Naive B cell (primary cell): ENCODE results near the gene FIZ1. TPM values are rescaled to one million over a fixed set of nuclear protein-coding genes. Genes with fewer than 3 reads are reported as not detected.

Experiments
- ATAC-seq, 2 donors: fragments of 150-1000 bp; cut with Tn5 transposase; 2 replicates each; pipeline ENCODE4 v1.10.0; 2021; ENCODE audit warnings: low read depth in 2 of 2, mild to moderate bottlenecking in 2 of 2, moderate library complexity in 2 of 2
- DNase-seq: peaks from one replicate; pipeline ENCODE4 v3.0.0; 2022
- H3K27ac Mint-ChIP-seq, 6 donors: one replicate each; pipeline ENCODE4 v1.8.0; 2020 to 2022; ENCODE audit warnings: mild to moderate bottlenecking in 6 of 6, mixed read lengths in 6 of 6, moderate library complexity in 5 of 6, inconsistent platforms in 2 of 6
- H3K27me3 Mint-ChIP-seq, 3 donors: one replicate each; pipeline ENCODE4 v1.8.0; 2021 to 2022; ENCODE audit warnings: mixed read lengths in 3 of 3, mild to moderate bottlenecking in 1 of 3
- H3K36me3 Mint-ChIP-seq, 2 donors: one replicate each; pipeline ENCODE4 v1.8.0; 2020 to 2022; ENCODE audit warnings: mixed read lengths in 2 of 2, inconsistent platforms in 1 of 2, mild to moderate bottlenecking in 1 of 2
- H3K4me1 Mint-ChIP-seq, 3 donors: one replicate each; pipeline ENCODE4 v1.8.0; 2020 to 2022; ENCODE audit warnings: mixed read lengths in 3 of 3, inconsistent platforms in 1 of 3, mild to moderate bottlenecking in 1 of 3, moderate library complexity in 1 of 3
- H3K4me3 Mint-ChIP-seq, 8 donors: one replicate each; pipeline ENCODE4 v1.8.0; 2020 to 2022; ENCODE audit warnings: mild to moderate bottlenecking in 8 of 8, mixed read lengths in 8 of 8, moderate library complexity in 8 of 8, inconsistent platforms in 2 of 8
- H3K9me3 Mint-ChIP-seq, 7 donors: one replicate each; pipeline ENCODE4 v1.8.0; 2020 to 2022; ENCODE audit warnings: mixed read lengths in 7 of 7, mild to moderate bottlenecking in 5 of 7, inconsistent platforms in 2 of 7, moderate library complexity in 1 of 7
- polyA plus RNA-seq, 6 donors: library from polyadenylated mRNA; unstranded; fragments of 300-500 nt; fragmentation: Illumina TruSeq; gene quantifications; one replicate each; pipeline ENCODE4 v1.2.3, GENCODE V29; 2021; ENCODE audit warnings: low read depth in 6 of 6

The FIZ1 gene
- polyA plus RNA-seq, 6 donors from 2014 or later, result 2.3 to 5.2 (median 3.2) TPM

DNA sequence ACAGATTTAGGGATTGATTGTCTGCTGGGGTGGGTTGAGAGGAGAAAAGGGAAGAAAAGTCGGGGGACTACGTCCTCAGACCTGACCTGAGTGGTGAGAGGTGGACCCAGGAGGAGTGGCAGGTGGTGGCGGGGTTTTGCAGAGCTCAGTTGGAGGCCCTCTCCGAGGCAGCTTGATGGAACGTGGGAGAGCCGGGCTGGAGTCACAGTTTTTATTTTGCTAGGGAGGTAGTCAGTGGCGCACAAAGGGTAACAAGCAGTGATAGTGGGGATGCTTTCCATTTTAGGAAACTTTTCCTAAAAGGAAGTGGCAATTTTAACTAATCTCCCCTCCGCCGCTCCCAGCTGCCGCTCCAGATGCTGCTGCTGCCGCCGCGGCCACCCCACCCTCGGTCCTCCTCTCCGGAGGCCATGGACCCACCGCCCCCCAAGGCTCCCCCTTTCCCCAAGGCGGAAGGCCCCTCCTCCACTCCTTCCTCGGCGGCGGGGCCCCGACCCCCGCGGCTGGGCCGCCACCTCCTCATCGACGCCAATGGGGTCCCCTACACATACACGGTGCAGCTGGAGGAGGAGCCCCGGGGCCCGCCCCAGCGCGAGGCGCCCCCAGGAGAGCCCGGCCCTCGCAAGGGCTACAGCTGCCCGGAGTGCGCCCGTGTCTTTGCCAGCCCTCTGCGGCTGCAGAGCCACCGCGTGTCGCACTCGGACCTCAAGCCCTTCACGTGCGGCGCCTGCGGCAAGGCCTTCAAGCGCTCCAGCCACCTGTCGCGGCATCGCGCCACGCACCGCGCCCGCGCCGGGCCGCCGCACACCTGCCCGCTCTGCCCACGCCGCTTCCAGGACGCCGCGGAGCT, 43.1 kb upstream of the FIZ1 start:
- H3K9me3 Mint-ChIP-seq, result peaks cover 0 to 3% (median 0%) of the 10 kb centered on the region in 7 donors
- H3K27ac Mint-ChIP-seq, result peak overlapping the region; percentile 91 to 99 (median 96)
- H3K36me3 Mint-ChIP-seq, result peaks cover 0 to 7% of the 10 kb centered on the region in 2 donors
- H3K4me1 Mint-ChIP-seq, result peaks cover 44 to 72% (median 65%) of the 10 kb centered on the region in 3 donors
- ATAC-seq (peak in 1 of 2 donors; percentile 11), DNase-seq (peak; percentile 46)
- peak overlapping the region; percentile 91 to 99 (median 97) for H3K4me3 Mint-ChIP-seq
- H3K27me3 Mint-ChIP-seq, result no peaks in the 10 kb centered on the region

DNA sequence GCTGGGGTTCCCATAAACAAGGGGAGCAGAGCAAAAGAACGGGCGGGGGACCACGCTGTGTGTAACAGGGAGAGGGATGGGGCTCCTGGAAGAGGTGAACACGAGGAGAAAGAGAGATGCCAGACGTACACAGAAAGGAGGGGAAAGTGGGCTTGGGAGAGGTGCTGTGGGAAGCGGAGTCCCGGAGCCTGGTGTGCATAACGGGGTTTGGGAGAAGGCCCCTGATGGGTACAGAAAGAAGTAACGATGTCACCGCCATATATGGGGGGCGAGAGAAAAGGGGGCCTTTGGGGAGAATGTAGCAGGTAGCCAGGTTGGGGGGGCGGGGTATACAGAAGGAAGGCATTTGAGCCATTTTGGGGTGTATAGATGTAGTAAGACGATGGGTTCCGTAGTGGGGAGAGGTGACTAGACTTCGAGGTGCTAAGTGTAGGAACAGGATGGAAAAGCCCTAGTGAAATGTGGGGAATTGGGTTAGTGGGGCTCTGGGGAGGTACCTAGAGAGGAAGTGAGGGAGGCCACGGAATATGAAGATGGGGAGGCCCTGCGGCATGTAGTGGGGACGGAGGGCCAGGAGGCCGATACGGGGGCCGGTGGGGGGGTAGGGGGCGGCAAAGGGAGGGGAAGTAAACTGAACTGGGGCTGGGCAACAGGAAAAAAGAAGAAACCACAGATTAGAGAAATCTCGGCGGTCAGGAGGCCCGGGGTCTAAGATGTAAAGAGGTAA, 42.3 kb upstream of the FIZ1 start:
- H3K4me3 Mint-ChIP-seq, result peak overlapping the region; percentile 91 to 99 (median 94)
- DNase-seq, result peak; percentile 36

DNA sequence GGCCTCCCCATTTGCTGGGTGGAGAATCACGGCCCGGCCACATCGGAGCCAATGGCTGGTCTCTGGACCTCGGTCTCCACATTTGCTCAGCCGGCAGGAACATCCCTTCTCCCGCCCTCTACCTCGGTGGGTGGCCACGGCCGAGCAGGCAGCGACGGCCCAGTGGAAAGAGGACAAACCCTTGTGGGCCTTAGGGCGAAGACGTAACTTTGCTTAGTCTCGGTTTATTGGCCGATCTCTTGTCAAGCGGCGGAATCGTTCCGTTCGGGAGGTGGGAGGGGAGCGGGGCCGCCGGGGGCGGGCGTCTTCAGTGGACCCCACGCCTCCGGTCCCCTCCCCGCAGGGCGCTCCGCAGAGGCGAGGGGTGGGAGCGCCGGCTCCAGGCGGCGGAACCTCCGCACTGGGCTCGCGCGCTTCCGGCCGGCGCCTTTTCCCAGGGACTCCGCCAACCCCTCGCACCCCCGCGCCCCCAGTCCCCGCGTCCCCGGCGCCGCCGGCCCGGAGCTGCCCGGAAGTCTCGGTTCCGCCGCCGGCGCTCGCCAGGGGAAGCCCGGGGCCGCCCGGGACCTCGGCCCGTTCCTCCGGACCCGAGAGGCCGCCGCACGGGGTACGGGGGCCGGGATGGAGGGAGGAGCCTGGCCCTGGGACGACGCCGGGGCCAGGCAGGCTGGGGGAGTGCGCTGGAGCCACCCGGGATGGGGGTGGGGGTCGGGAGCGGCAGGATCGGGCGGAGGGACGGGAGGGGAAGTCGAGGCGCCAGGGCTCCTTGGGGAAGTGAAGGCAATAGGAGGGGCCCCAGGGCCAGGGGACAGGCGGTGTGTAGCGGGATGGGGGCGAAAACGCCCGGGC, 41.5 kb upstream of the FIZ1 start, which contains the start of gene ZNF580:
ZNF580 (plus strand) TSS at position 426 of the 849 bp plus-strand sequence. CDS start 1,507 bp downstream, outside the sequence.
- H3K36me3 Mint-ChIP-seq, result peaks cover 0 to 7% of the 10 kb centered on the region in 2 donors
- H3K27ac Mint-ChIP-seq, result peak within 1 kb of the TSS; percentile 66 to 95 (median 89)
- peak within 1 kb of the TSS; percentile 91 to 99 (median 94) for H3K4me3 Mint-ChIP-seq
- no peaks in the 10 kb centered on the region for H3K27me3 Mint-ChIP-seq
- peak; percentile 4 to 6 for ATAC-seq
- DNase-seq, result peak; percentile 38
- peaks cover 56 to 77% (median 74%) of the 10 kb centered on the region in 3 donors for H3K4me1 Mint-ChIP-seq
- H3K9me3 Mint-ChIP-seq, result peaks cover 0 to 3% (median 0%) of the 10 kb centered on the region in 7 donors

More for the DNA sequence above, 42.3 kb upstream of the FIZ1 start:
- peak in 1 of 2 donors; percentile 2 for ATAC-seq
- H3K4me1 Mint-ChIP-seq, result peaks cover 48 to 72% (median 66%) of the 10 kb centered on the region in 3 donors
- H3K27me3 Mint-ChIP-seq, result no peaks in the 10 kb centered on the region
- peaks cover 0 to 3% (median 0%) of the 10 kb centered on the region in 7 donors for H3K9me3 Mint-ChIP-seq
- H3K27ac Mint-ChIP-seq, result peak overlapping the region; percentile 53 to 95 (median 90)
- peaks cover 0 to 7% of the 10 kb centered on the region in 2 donors for H3K36me3 Mint-ChIP-seq

DNA sequence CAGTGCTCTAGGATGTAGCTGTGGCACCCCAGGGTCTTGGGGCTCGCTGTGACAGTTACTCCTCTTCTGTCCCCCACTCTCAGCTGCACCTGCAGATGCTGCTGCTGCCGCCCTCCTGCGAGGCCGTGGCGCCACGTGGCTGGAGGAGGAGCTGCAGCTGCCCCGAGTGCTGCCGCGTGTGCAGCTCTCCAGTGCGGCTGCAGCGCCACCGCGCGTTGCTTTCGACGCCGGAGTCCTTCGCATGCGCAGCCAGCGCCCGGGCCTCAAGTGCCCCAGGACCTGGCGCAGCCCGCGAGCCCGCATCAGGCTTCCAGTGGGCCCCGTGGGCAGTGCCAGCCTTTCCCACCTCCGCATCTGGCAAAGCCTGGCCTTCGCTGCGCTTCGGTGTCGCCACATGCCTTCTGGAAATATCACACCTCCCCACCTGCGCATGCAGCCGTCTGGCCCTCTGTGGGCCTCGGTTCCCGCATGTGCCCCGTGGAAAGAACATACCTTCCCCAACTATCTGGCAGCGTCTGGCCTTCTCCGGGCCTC, 40.8 kb upstream of the FIZ1 start:
- peaks cover 0 to 3% (median 0%) of the 10 kb centered on the region in 7 donors for H3K9me3 Mint-ChIP-seq
- ATAC-seq (peak; percentile 49 to 56), DNase-seq (peak; percentile 72)
- H3K27ac Mint-ChIP-seq, result peak overlapping the region; percentile 64 to 94 (median 84)
- no peaks in the 10 kb centered on the region for H3K27me3 Mint-ChIP-seq
- H3K36me3 Mint-ChIP-seq, result peaks cover 0 to 8% of the 10 kb centered on the region in 2 donors
- H3K4me3 Mint-ChIP-seq, result peak overlapping the region; percentile 70 to 96 (median 84)
- H3K4me1 Mint-ChIP-seq, result peaks cover 63 to 77% (median 75%) of the 10 kb centered on the region in 3 donors

DNA sequence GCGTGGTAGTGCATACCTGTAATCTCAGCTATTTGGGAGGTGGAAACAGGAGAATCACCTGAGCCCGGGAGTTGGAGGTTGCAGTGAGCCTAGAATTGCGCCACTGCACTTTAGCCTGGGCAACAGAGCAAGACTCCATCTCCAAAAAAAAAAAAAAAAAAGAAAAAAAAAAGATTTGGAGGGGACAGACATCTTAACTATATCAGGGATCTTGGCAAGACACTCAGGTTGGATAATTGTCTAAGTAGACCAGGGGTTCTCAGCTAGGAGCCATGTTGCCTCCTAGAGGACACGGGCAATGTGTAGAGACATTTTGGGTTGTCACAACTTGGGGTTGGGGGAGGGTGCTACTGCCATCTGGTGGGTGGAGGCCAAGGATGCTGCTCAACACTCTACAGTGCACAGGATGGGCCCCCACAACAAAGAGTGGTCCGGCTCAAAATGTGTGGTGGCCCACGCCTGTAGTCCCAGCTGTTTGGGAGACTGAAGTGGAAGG, 39.6 kb upstream of the FIZ1 start:
- Mint-ChIP-seq H3K27me3 (no peaks in the 10 kb centered on the region), H3K36me3 (peaks cover 0 to 15% of the 10 kb centered on the region in 2 donors), H3K9me3 (peaks cover 0 to 3% (median 0%) of the 10 kb centered on the region in 7 donors), H3K4me3 (peak overlapping the region in 6 of 8 donors; percentile 0 to 95 (median 52)), H3K4me1 (peaks cover 61 to 79% (median 72%) of the 10 kb centered on the region in 3 donors), H3K27ac (peak overlapping the region in 4 of 6 donors; percentile 50 to 71 (median 62))
- ATAC-seq (peak; percentile 17 to 22), DNase-seq (peak; percentile 46)

DNA sequence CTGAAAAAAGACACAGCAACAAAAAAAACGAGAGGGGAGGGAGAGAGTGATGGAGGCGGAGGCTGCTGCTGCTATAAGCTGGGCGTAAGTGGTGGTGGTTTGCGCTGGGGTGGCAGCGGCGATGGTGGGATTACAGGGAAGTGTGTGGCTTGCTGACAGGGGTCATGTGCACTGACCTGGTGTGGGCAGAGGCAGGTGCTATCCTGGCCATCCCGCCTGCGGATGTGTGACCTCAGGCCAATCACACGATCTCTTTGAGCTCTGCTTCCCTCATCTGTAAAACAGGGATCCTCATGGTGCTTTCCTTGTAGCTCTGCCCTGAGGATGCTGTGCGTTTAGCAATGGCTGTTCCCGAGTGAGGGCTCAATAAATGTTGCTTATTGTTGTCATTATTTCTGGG, 38.2 kb upstream of the FIZ1 start:
- H3K36me3 Mint-ChIP-seq, result peaks cover 0 to 15% of the 10 kb centered on the region in 2 donors
- H3K9me3 Mint-ChIP-seq, result peaks cover 0 to 3% (median 0%) of the 10 kb centered on the region in 7 donors
- DNase-seq (no peak), ATAC-seq (no peak)
- peaks cover 52 to 78% (median 60%) of the 10 kb centered on the region in 3 donors for H3K4me1 Mint-ChIP-seq
- H3K4me3 Mint-ChIP-seq, result peak overlapping the region in 5 of 8 donors; percentile 6 to 100 (median 73)
- no peaks in the 10 kb centered on the region for H3K27me3 Mint-ChIP-seq
- peak overlapping the region in 4 of 6 donors; percentile 82 to 100 (median 88) for H3K27ac Mint-ChIP-seq

DNA sequence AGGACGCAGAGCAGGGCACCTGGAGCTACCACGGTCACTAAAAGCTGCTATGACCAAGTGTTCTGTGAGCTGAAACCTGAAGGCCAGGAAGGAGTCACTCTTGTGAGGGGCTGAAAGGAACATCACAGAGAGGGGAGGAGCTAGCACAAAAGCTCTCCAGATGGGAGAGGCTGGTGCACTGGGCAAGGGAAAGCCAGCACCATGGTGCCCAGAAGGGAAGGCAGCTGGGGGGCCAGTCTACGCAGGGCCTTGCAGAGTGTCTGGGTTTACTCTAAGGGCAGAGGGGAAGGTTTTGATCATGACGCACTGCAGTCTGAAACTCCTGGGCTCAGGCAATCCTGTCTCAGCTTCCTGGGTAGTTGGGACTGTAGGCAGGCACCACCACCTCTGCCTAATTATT, 37.4 kb upstream of the FIZ1 start:
- peak overlapping the region in 5 of 6 donors; percentile 16 to 100 (median 82) for H3K27ac Mint-ChIP-seq
- H3K27me3 Mint-ChIP-seq, result no peaks in the 10 kb centered on the region
- peaks cover 0 to 15% of the 10 kb centered on the region in 2 donors for H3K36me3 Mint-ChIP-seq
- H3K9me3 Mint-ChIP-seq, result peaks cover 0 to 3% (median 0%) of the 10 kb centered on the region in 7 donors
- no peak for ATAC-seq
- H3K4me1 Mint-ChIP-seq, result peaks cover 52 to 80% (median 62%) of the 10 kb centered on the region in 3 donors
- no peak for DNase-seq
- peak overlapping the region in 7 of 8 donors; percentile 95 to 100 (median 98) for H3K4me3 Mint-ChIP-seq

DNA sequence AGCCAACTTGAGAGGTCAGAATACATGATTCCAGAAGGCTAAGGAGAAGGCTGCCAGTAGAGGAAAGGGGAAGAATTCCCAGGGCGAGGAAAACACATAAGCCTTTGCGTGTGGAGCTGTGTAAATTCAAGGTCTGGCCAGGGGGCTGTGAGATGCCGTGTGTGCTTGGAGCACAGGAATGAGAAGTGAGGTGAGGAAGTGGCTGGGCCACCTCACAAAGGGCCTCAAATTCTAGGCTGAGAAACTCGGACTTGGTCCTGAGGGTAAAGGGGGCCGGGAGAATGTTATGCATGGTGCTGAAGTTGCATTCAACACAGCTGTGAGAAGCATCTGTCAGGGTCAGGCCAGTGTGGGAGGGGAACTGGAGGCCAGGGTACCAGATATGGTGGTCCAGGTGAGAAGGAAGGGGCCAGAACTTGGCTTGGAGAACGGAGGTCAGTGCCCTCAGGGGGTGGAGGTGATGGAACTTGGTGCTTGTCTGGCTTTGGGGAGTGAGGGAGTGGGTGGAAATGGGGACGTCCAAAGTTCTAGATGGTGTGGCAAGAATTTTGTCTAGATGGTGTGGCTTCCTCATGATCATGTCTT, 36.6 kb upstream of the FIZ1 start:
- DNase-seq (no peak), ATAC-seq (no peak)
- no peaks in the 10 kb centered on the region for H3K27me3 Mint-ChIP-seq
- peak overlapping the region; percentile 95 to 100 (median 98) for H3K4me3 Mint-ChIP-seq
- H3K27ac Mint-ChIP-seq, result peak overlapping the region; percentile 99 to 100 (median 100)
- peaks cover 50 to 82% (median 60%) of the 10 kb centered on the region in 3 donors for H3K4me1 Mint-ChIP-seq
- H3K36me3 Mint-ChIP-seq, result peaks cover 0 to 15% of the 10 kb centered on the region in 2 donors
- H3K9me3 Mint-ChIP-seq, result peaks cover 0 to 3% (median 0%) of the 10 kb centered on the region in 7 donors

DNA sequence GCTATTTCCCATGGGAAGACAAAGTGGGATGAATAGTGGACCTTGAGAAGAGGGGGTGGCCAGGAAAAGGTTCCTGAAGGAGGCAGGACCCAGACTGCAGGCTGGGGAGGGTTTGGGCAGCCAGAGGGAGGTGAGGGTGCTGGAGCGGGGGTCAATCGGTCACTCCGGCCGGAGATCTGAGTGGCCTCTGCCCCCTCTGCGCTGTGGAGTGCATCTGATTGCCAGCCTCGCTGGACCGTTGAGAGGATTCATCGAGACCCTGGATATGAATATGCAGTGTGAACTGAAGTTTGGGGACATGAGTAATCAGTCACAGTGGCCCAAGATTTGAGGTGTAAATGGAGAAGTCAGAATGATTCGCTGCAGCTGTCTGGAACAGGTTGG, 36.0 kb upstream of the FIZ1 start:
- H3K4me3 Mint-ChIP-seq, result peak overlapping the region; percentile 95 to 100 (median 98)
- peaks cover 0 to 3% (median 0%) of the 10 kb centered on the region in 7 donors for H3K9me3 Mint-ChIP-seq
- H3K27ac Mint-ChIP-seq, result peak overlapping the region; percentile 99 to 100 (median 100)
- H3K4me1 Mint-ChIP-seq, result peaks cover 50 to 79% (median 58%) of the 10 kb centered on the region in 3 donors
- H3K27me3 Mint-ChIP-seq, result no peaks in the 10 kb centered on the region
- ATAC-seq (peak in 1 of 2 donors; percentile 6), DNase-seq (no peak)
- H3K36me3 Mint-ChIP-seq, result peaks cover 0 to 15% of the 10 kb centered on the region in 2 donors

DNA sequence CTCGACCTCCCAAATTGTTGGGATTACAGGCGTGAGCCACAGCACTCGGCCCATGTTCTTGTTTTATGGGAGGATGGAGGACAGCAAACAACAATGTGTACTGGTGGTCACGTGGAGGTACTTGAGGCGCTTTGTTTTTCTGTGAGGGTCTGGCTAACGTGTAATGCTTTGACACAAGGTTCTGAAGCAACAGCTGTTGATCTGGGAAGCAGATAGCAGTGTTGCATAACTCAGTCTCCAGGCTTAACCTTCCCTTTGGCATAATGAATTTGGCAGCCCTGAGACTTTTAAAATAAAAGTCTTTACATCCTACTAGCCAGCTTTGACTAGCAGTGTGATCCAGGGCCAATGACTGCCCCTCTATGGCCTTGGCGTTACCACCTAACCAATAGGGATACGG, 34.5 kb upstream of the FIZ1 start:
- H3K4me3 Mint-ChIP-seq, result peak overlapping the region in 7 of 8 donors; percentile 22 to 100 (median 97)
- ATAC-seq (no peak), DNase-seq (no peak)
- peak overlapping the region in 3 of 6 donors; percentile 66 to 100 (median 100) for H3K27ac Mint-ChIP-seq
- H3K9me3 Mint-ChIP-seq, result peaks cover 0 to 3% (median 0%) of the 10 kb centered on the region in 7 donors
- H3K36me3 Mint-ChIP-seq, result peaks cover 0 to 15% of the 10 kb centered on the region in 2 donors
- H3K4me1 Mint-ChIP-seq, result peaks cover 47 to 65% (median 52%) of the 10 kb centered on the region in 3 donors
- H3K27me3 Mint-ChIP-seq, result no peaks in the 10 kb centered on the region

DNA sequence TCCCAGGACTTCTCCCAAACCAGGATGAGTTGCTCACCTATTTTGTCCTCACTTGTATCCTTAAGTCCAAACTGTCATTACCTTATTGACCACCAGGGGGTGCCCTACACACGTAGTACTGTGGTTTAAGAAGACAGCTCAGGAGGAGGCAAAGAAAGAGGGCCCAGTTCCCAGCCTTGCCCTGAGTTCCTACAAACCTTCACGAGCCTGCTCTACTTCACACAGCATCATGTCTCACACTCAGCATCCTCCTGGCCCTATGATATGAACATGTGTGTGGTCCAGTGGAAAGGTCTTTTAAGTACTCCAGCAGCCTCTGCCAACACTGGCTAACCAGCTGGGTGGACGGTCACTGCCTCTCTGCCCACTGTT, 33.1 kb upstream of the FIZ1 start:
- DNase-seq (peak; percentile 88), ATAC-seq (peak; percentile 42 to 52)
- H3K4me1 Mint-ChIP-seq, result peaks cover 40 to 54% (median 44%) of the 10 kb centered on the region in 3 donors
- peaks cover 0 to 8% of the 10 kb centered on the region in 2 donors for H3K36me3 Mint-ChIP-seq
- H3K4me3 Mint-ChIP-seq, result peak overlapping the region; percentile 2 to 86 (median 62)
- no peaks in the 10 kb centered on the region for H3K9me3 Mint-ChIP-seq
- peak overlapping the region; percentile 15 to 88 (median 83) for H3K27ac Mint-ChIP-seq
- H3K27me3 Mint-ChIP-seq, result peaks cover 0 to 4% (median 0%) of the 10 kb centered on the region in 3 donors
